Measurements from ENCODE around the gene SRRM4.
A peak's percentile ranks its signal among the peaks of the same experiment; 100 is the strongest.

Gene SRRM4

DNA sequence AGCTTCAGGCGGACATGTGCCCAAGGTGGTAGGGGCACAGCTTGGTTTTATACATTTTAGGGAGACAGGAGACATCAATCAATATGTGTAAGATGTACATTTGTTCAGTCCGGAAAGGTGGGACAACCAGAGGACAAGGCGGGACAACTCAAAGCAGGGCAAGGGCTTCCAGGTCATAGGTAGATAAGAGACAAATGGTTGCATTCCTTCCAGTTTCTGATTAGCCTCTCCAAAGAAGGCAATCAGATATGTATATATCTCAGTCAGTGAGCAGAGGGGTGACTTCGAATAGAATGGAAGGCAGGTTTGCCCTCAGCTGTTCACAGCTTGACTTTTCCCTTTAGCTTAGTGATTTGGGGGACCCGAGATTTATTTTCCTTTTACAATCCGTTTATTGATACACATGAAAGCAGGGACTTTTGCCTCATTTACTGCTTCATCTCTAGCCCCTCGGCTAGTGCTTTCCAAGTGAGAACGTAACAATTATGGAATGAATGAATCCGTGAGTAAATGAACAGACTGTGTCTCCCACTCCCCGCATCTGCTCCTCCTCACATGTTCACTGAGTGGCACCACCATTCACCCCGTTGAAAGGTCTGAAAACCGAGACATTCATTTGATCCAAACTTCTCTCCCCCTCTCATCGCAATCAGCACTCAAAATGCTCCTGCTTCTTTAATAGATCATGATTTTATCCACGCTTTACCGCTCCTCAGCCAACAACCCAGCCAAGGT is 190.5 kb downstream of the SRRM4 start:
- DNase-seq, result no peak

DNA sequence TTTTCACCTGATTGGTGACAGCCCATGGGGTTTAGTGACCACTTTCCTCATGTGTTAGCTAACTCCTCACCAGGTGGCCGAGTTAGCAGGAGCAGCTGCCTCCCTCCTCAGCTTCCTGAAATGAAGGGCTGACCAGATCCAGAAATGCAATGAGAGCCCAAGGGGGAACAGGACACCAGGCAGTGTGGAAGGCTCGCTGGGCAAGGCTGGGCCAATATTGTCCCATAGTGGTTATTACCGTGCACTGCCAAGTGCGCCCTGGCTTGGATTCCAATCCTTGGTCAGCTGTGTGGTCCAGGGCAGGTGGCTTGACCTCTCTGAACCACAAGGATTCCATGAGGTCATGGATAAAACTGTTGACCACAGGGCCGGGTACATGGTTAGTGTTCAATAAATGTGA is 193.7 kb downstream of the SRRM4 start:
- DNase-seq, result no peak

DNA sequence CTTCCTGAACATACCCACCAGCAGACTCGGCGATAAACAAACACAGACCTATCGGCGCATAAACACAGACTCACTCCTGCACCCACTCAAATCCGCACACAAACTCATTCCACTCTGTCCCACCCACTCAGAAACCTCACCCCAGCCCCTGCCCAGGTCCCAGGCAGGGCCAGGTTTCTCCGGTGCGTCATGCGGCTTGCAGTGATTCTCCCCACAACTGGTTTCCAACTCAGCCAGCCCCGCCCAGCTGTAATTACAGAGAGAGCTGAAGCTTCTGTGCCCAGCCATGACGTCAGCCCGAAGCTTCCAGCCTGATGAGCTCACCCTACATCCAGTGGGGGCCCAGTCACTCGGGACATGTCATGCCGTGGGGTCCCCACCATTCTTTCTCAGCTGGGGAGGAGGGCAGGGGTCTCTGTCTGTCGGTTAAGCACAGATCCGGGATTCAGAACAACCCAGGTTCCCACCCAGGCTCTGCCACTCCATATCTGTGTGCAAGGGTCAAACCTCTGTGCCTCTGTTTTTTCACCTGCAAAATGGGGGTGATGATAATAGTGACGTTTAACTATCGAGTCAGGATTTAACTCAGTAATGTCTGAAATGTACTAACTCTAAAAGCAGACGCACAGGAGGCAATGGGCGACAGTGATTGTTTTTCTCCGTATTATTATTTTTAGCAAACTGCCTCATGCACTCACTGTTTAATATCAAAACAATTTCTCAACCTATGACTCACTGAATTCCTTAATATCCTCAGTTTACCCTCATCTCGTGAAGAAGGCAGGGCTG is 195.1 kb downstream of the SRRM4 start:
- no peak for DNase-seq

GRCh38 chr12:119177056-119177325 is 195.7 kb downstream of the SRRM4 start:
- no peak for DNase-seq

DNA sequence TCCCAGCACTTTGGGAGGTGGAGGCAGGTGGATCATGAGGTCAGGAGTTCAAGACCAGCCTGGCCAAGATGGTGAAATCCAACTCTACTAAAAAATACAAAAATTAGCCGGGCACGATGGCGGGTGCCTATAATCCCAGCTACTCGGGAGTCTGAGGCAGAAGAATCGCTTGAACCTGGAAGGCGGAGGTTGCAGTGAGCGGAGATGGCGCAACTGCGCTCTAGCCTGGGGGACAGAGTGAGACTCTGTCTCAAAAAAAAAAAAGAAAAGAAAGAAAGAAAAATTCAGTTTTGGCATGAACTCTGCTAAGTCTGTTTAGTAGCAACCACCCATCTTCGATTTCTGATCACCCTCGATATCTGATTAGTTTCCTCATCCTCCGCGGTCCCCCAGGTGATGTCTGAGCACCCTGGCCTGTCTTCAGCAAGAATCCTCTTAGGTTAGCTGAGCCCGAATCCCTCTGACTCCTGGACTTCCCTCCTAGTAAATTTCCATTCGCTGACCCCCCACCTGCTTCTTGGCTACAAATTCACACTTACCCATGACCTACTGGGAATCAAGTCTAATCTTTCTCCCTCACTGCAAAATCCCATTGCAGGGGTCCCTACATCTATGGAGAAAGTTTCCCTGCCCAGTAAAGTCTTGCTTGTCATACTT is 196.5 kb downstream of the SRRM4 start:
- DNase-seq, result no peak

- DNase-seq, result no peak
Observed at GRCh38 chr12:119178544-119179334, 197.4 kb downstream of the SRRM4 start, which contains the start of gene HSPB8. HSPB8 (plus strand) TSS chr12:119178931; CDS start chr12:119179313, 382 bp downstream.

DNA sequence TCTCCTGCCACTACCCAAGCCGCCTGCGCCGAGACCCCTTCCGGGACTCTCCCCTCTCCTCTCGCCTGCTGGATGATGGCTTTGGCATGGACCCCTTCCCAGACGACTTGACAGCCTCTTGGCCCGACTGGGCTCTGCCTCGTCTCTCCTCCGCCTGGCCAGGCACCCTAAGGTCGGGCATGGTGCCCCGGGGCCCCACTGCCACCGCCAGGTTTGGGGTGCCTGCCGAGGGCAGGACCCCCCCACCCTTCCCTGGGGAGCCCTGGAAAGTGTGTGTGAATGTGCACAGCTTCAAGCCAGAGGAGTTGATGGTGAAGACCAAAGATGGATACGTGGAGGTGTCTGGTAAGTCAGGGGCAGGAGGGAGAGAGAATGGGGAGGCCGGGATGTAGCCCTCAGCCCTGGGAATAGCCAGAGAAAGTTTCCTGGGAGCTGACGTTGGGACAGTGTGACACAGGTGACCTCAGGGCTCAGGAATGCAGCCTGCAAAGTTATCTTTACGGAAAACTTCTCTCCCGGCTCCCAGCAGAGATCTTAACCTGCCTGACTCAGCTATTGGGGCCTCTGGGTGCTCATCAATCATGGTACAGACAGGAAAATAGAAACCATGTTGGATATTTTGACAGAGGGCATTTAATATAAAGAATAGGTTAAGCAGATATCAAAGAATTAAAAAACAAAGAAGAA is 198.1 kb downstream of the SRRM4 start:
- no peak for DNase-seq

DNA sequence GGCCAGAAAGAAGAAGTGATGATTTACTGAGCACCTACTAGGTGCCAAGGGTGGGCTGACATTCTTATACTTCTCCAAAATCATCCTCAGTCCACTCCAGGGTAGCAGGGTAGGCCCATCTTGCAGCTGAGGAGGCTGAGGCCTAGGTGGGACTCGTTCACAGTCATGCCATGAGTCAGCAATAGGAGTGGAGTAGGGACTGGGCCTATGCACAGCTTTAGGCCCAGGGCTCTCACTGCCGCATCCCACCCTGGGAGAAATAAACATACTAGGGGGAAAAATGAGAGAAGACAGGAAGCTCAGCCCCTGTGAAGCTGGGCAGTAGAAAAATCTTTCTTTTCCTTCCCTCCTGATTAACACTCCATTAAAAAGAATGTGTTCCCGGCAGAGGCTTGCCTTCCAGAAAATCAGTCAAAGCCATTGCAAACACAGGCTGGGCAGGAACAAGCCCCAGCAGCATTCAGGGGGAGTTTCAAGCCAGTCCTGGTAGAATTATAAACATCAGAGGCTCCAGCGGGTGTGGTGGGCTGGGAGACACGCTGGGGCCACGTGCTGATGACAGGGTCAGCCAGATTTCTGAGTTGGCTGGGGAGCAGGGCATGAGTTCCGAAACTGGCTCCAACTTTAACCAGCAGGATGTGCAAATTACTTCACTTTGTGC is 199.2 kb downstream of the SRRM4 start:
- no peak for DNase-seq

GRCh38 chr12:119181202-119181601 is 199.9 kb downstream of the SRRM4 start:
- DNase-seq, result peak in 1 of 2 donors; percentile 0

DNA sequence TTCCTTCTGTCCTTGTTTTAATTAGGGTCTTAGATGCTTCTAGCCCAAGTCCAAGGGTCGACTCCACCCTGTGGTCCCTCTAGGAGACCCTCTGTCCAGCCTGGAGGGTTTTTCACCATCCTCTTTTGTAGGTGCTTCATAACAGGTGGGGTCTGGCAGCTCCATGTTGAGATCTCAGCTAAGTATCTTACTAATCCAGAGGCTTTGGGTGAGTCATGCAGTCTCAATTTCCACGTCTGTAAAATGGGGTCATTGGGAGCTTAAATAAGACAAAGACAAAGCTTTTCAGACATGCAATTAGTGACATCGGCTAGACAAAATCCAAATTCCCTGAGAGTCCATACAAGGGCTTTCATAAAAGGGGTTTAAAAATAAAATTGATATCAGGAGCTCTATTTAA is 200.6 kb downstream of the SRRM4 start:
- no peak for DNase-seq

GRCh38 chr12:119182701-119183493 is 201.6 kb downstream of the SRRM4 start:
- no peak for DNase-seq

GRCh38 chr12:119183942-119184695 is 202.8 kb downstream of the SRRM4 start:
- no peak for DNase-seq

DNA sequence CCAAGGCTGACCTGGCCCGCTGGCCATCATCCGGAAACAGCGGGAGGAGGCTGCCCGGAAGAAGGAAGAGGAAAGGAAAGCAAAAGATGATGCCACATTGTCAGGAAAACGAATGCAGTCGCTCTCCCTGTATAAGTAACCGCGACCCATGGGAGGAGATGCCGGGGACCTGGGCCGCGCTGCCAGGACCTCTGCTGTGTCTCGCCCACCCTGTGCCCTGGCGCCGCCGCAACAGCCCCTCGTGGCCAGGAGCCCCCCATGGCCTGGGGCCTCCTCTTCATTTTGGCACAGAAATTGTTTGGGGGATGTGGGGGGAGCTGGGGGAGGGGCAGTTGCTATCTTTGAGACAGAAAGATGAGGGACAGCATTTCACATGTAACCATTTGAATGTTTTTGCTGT is 213.9 kb downstream of the SRRM4 start:
- no peak for DNase-seq

DNA sequence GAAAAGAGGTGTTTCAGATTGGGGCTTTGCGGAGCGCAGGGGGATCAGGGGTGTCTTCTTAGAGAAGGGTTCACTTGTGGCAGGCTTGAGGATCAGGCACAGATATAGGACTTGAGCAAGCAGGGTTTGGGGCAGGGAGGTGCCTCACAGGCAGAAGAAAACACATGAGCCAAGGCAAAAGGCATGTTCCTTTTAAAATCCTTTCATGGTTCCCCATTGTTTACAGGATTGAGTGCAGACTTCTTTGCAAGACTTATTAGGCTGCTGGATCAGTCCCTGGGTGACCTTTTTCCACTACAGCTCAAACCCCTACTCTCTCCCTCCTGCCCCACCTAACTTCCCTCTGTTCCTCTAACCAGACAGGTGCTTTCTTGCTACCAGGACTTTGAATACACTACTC is 217.1 kb downstream of the SRRM4 start:
- DNase-seq, result no peak

DNA sequence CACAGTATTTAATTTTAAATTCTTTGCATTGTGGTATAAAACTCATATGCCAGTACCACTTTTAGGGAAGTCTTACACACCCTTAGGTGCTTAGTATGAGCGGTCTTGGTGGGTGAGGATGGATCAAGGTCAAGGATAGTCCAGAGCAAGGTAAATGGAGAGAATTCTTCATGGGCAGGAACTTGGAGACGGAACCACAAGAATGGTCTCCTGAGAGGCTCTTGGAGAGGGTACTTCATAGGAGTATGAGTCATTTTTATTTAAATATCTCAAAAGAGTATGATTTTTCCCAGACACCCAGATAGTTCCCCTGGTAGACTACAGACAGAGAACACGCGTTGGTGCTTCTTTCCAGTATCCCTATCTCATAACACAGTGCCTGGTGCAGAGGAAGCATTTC is 219.3 kb downstream of the SRRM4 start:
- no peak for DNase-seq

DNA sequence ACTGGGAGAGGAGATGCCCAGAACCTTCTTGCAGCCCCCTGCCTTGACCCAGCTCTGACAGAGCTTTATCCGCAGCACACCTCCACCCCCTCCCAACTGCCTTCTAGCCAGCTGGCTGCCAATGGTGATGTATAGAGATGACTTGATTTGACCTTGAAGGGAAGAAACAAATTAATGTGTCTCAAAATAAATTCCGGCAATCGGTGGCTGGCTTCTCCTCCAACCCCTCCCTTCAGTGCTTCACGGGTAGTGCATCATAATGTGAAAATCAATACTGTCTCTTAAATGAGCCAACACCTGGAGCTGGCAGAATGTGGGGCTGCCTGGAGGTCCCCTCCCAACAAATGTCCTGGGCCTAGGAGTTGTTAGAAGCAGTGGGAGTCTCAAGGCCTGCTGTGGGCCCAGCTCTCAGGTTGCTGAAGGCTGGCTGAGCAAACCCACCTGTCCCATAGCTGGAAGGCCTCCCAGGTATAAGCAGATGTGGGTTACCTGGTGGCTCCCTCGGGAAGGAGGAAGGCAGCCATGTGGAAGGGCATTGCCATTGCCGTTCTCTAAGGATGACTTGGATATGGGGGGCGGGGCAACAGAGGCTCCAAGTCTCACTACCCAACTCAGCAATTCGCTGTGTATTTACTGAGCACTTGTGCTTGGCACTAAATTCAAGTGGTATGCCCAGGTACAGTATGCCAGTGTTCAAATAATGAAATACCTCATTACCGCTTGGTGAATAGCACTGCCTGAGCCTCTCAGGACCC is 220.6 kb downstream of the SRRM4 start:
- no peak for DNase-seq

- DNase-seq, result no peak
Observed at GRCh38 chr12:119202544-119202943, 221.2 kb downstream of the SRRM4 start.

DNA sequence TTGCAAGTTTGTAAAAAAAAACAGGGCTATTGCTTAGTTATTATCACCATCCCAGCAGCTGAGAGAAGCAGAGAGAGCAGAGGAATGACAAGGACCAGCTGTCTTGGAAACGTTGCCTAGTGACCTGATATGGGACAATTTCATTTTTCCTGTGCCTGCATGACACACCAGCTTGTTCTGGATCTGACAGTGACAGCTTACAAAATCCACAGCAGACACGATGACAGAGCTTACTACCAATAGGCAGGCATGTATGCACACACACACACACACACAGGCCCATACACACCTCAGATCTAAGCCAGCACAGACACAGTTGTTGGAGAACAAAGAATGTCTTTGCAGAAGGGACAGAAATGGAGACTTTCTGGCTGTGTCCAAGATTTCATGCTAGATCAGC is 222.8 kb downstream of the SRRM4 start:
- no peak for DNase-seq

- DNase-seq, result no peak
Observed at GRCh38 chr12:119204671-119205285, 223.4 kb downstream of the SRRM4 start.

Measured in CD4-positive, alpha-beta T cell treated with Interleukin-4 for 1 hour (primary cell).